ENCODE measurements around the gene ANO8.

The ANO8 gene

GRCh38 chr19:17329366-17330261 is 5.0 kb downstream of the ANO8 start:
- H3K36me3 ChIP-seq (ENCODE audit: insufficient read depth, low read length): peaks cover 58% of the 10 kb centered on the region
- H2AFZ ChIP-seq (ENCODE audit: low read depth, low read length): no peak overlapping the region
- H3K9me3 ChIP-seq (ENCODE audit: low read length): no peaks in the 10 kb centered on the region
- no peaks in the 10 kb centered on the region for H3K27me3 ChIP-seq (ENCODE audit: insufficient read depth, low read length)
- H3K4me1 ChIP-seq (ENCODE audit: insufficient read depth, low read length): peaks cover 3% of the 10 kb centered on the region
- H3K4me3 ChIP-seq (ENCODE audit: low read length): no peak overlapping the region

DNA sequence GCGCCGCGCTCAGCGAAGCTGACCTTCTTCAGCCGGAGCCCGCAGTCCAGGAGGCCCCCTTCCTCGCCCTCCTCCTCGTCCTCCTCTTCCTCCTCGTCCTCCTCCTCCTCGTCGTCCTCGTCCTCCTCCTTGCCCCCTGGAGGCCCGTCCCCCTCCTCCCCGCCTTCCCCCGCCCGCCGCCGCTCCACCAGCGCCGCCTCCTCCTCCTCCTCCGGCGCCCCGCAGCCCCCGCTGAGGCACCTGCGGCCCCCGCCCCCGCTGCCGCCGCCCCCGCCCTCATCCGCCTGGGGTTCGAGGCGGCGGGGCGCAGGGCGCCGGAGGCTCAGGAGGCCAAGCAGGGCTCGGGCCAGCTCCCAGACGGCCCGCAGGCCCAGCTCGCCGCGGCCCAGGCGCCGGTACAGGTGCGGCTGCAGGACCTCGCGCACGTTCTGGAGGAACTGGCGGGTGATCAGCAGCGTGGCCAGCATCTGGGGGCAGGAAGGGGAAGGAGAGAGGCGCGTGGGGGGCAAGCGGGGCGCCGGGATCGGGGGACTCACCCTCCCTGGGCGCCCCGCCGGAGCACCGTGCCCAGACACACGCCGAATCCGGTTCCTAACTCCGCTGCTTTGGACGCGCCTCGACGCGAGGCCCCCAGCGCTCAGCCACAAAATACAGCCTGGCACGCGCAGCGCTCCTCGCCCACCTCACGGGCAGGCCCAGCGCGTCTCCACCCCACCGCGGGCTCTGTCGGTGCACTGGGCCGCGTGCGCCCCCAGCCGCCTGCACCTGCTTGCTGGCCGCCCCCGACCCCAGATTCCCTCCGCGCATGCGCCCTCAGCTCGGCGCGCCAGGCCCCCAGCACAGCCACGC is 5.9 kb downstream of the ANO8 start:
- Histone ChIP-seq H3K36me3 (ENCODE audit: insufficient read depth, low read length) (peaks cover 64% of the 10 kb centered on the region), H3K4me3 (ENCODE audit: low read length) (no peak overlapping the region), H3K4me1 (ENCODE audit: insufficient read depth, low read length) (peaks cover 2% of the 10 kb centered on the region)

DNA sequence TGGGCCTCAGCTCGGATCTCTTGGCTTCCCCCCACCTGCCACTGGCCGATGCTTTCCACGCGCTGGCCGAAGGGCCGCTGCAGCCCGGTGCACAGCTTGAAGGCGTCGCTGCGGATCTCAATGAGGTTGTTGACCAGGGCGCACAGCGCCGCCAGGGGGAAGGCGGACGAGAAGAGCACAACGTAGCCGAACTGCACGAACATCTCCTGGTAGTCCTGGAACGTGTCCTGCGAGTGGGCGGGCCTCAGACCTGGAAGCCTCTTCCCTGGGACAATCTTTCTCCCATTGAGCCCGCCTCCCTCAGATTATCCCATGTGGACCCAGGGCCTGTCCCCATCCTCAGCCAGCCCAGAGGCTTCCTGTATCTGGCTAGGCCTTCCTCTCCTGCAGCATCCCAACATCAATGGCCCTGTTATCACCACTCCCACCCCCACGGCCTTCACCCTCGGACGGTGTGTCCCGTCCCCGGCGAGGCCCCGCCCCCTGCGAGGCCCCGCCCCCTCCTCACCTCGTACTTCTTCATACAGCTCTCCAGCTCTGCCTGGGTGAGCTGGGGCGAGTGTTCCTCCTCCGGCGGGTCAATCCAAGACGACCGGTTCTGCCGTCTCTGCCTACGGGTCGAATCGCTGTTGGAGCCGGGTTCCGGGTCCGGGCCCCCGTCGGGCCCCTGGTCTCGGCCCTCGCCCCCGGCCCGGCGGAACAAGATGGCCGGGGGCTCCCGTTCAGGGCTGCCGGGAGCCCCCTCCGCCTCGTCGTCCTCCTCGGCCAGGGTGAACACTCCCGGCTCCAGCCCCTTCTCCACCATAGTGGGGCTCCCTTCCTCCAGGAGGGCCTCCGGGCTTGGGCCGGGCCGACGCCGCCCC is 6.8 kb downstream of the ANO8 start:
- Histone ChIP-seq H2AFZ (ENCODE audit: low read depth, low read length) (no peak overlapping the region), H3K4me1 (ENCODE audit: insufficient read depth, low read length) (no peaks in the 10 kb centered on the region), H3K9me3 (ENCODE audit: low read length) (no peaks in the 10 kb centered on the region), H3K36me3 (ENCODE audit: insufficient read depth, low read length) (peaks cover 60% of the 10 kb centered on the region), H3K4me3 (ENCODE audit: low read length) (no peak overlapping the region), H3K27me3 (ENCODE audit: insufficient read depth, low read length) (no peaks in the 10 kb centered on the region)

More for the DNA sequence above, 5.9 kb downstream of the ANO8 start:
- Histone ChIP-seq H2AFZ (ENCODE audit: low read depth, low read length) (no peak overlapping the region), H3K9me3 (ENCODE audit: low read length) (no peaks in the 10 kb centered on the region), H3K27me3 (ENCODE audit: insufficient read depth, low read length) (no peaks in the 10 kb centered on the region)

- H2AFZ ChIP-seq (ENCODE audit: low read depth, low read length): no peak overlapping the region
- no peaks in the 10 kb centered on the region for H3K9me3 ChIP-seq (ENCODE audit: low read length)
- H3K4me3 ChIP-seq (ENCODE audit: low read length): no peak overlapping the region
- H3K36me3 ChIP-seq (ENCODE audit: insufficient read depth, low read length): peaks cover 56% of the 10 kb centered on the region
- H3K27me3 ChIP-seq (ENCODE audit: insufficient read depth, low read length): no peaks in the 10 kb centered on the region
- H3K4me1 ChIP-seq (ENCODE audit: insufficient read depth, low read length): no peaks in the 10 kb centered on the region
Measured at GRCh38 chr19:17327068-17327653, 7.5 kb downstream of the ANO8 start.

GRCh38 chr19:17326595-17326966 is 8.1 kb downstream of the ANO8 start:
- Histone ChIP-seq H3K36me3 (ENCODE audit: insufficient read depth, low read length) (peaks cover 62% of the 10 kb centered on the region), H3K27me3 (ENCODE audit: insufficient read depth, low read length) (no peaks in the 10 kb centered on the region), H3K4me3 (ENCODE audit: low read length) (no peak overlapping the region), H3K9me3 (ENCODE audit: low read length) (no peaks in the 10 kb centered on the region), H2AFZ (ENCODE audit: low read depth, low read length) (no peak overlapping the region), H3K4me1 (ENCODE audit: insufficient read depth, low read length) (no peaks in the 10 kb centered on the region)

GRCh38 chr19:17325881-17326594 is 8.6 kb downstream of the ANO8 start:
- Histone ChIP-seq H2AFZ (ENCODE audit: low read depth, low read length) (no peak overlapping the region), H3K9me3 (ENCODE audit: low read length) (no peaks in the 10 kb centered on the region), H3K36me3 (ENCODE audit: insufficient read depth, low read length) (peaks cover 61% of the 10 kb centered on the region), H3K4me1 (ENCODE audit: insufficient read depth, low read length) (no peaks in the 10 kb centered on the region), H3K4me3 (ENCODE audit: low read length) (no peak overlapping the region), H3K27me3 (ENCODE audit: insufficient read depth, low read length) (no peaks in the 10 kb centered on the region)

DNA sequence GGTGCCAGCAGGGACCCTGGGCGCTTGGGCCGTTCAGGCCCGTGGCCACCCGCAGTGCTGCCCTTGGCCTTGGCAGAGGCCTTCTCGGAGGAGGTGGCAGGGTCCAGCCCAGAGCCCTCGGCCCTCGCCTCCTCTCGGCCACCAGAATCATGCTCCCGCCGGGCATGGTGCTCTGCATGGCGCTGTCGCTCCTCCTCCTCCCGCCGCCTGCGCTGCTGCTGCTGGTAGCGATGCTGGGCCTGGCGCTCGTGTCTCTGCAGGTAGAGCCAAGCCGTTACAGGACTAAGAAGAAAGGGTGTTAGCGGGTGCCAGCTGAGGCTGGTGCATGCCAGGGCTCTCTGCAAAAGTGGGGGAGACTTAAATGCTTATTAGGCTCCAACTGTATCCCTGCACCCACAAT is 9.5 kb downstream of the ANO8 start:
- no peaks in the 10 kb centered on the region for H3K27me3 ChIP-seq (ENCODE audit: insufficient read depth, low read length)
- H3K36me3 ChIP-seq (ENCODE audit: insufficient read depth, low read length): peaks cover 58% of the 10 kb centered on the region
- no peaks in the 10 kb centered on the region for H3K9me3 ChIP-seq (ENCODE audit: low read length)
- H2AFZ ChIP-seq (ENCODE audit: low read depth, low read length): no peak overlapping the region
- H3K4me3 ChIP-seq (ENCODE audit: low read length): no peak overlapping the region
- no peaks in the 10 kb centered on the region for H3K4me1 ChIP-seq (ENCODE audit: insufficient read depth, low read length)

DNA sequence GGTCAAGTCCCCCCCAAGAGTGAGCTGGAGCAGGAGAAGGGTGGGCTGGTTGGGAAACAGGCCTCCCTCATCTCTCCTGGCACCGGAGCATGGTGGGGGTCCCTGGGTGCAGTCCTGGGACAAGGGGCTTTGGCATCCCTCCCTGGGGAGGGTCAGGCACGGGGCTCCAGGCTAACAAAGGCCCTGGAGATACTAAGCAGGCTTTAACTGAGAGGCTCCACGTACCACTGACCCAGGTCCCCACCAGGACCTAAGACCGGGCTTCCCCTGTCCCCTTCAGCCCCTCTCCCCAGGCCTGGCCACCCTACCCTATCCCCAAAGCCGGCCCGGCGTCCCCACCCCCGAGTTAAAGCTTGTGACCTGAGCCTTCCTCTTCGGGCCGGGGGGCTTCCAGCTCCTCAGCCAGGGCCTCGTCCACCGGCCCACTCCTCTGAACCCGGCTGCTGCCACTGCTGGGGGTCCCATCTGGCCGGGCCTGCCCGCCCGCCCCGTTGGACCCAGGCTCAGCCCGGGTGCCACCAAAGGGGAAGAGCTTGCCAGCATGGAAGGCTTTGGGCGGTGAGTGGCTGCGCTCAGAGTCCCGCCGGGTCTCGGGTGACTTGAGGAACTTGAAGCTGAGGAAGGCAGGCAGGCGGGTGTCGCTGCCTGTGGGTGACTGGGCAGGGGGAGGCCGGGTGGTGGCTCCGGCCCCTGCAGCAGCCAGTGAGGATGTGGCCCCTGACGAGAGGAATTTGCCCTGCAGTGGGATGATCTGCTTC is 10.1 kb downstream of the ANO8 start:
- Histone ChIP-seq H3K27me3 (ENCODE audit: insufficient read depth, low read length) (no peaks in the 10 kb centered on the region), H3K36me3 (ENCODE audit: insufficient read depth, low read length) (peaks cover 59% of the 10 kb centered on the region), H3K9me3 (ENCODE audit: low read length) (no peaks in the 10 kb centered on the region), H3K4me3 (ENCODE audit: low read length) (no peak overlapping the region), H2AFZ (ENCODE audit: low read depth, low read length) (no peak overlapping the region), H3K4me1 (ENCODE audit: insufficient read depth, low read length) (no peaks in the 10 kb centered on the region)

DNA sequence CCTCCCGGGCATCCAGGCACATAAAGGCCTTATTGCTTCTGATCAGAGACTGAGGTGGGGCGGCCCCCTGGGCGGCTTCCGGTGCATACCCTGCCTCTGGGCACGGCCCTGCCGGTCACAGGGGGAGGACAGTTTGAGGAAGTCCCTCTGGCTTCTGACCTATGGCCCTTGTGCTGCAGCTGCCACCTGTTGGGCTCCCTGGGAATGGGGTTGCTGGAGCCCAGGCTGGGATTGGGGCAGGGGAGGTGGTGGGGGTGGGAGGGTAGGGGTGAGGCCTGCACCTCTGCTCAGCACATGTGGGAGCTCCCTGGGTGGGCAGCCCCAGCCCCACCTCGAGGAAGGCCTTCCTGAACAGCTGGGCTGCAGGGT is 10.7 kb downstream of the ANO8 start:
- H2AFZ ChIP-seq (ENCODE audit: low read depth, low read length): no peak overlapping the region
- H3K4me1 ChIP-seq (ENCODE audit: insufficient read depth, low read length): no peaks in the 10 kb centered on the region
- no peak overlapping the region for H3K4me3 ChIP-seq (ENCODE audit: low read length)
- no peaks in the 10 kb centered on the region for H3K27me3 ChIP-seq (ENCODE audit: insufficient read depth, low read length)
- peaks cover 62% of the 10 kb centered on the region for H3K36me3 ChIP-seq (ENCODE audit: insufficient read depth, low read length)
- no peaks in the 10 kb centered on the region for H3K9me3 ChIP-seq (ENCODE audit: low read length)

- Histone ChIP-seq H2AFZ (ENCODE audit: low read depth, low read length) (no peak overlapping the region), H3K9me3 (ENCODE audit: low read length) (no peaks in the 10 kb centered on the region), H3K27me3 (ENCODE audit: insufficient read depth, low read length) (no peaks in the 10 kb centered on the region), H3K4me3 (ENCODE audit: low read length) (no peak overlapping the region), H3K36me3 (ENCODE audit: insufficient read depth, low read length) (peaks cover 62% of the 10 kb centered on the region), H3K4me1 (ENCODE audit: insufficient read depth, low read length) (no peaks in the 10 kb centered on the region)
Measured at GRCh38 chr19:17323300-17323963, 11.2 kb downstream of the ANO8 start.

DNA sequence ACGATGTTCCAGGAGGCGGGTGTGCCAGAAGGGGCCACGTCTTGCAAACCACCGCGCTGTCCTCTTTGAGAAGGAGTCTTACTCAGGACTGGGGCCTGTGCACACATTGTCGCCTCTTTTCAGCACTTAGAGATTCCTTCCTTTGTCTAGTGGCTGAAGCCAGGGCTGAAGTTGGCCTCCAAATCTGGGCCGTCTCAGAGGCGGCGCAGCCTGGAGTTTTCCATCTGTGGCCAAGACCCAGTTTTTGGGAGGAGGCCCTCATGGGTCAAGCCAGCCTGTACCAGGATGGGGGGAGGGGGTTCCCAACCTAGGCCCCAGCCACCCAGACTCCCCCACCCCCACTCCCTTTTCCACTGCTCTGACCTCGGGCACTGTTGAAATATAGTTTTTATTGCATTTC is 11.8 kb downstream of the ANO8 start:
- H3K27me3 ChIP-seq (ENCODE audit: insufficient read depth, low read length): no peaks in the 10 kb centered on the region
- no peaks in the 10 kb centered on the region for H3K9me3 ChIP-seq (ENCODE audit: low read length)
- H2AFZ ChIP-seq (ENCODE audit: low read depth, low read length): no peak overlapping the region
- H3K4me1 ChIP-seq (ENCODE audit: insufficient read depth, low read length): no peaks in the 10 kb centered on the region
- H3K4me3 ChIP-seq (ENCODE audit: low read length): no peak overlapping the region
- peaks cover 58% of the 10 kb centered on the region for H3K36me3 ChIP-seq (ENCODE audit: insufficient read depth, low read length)

Data from neuron (in vitro differentiated cells).